GM21526 (cell line): ENCODE measurements around the gene ATP6V0D1.

Source experiments
- ATAC-seq: cut with Tn5 transposase; IDR thresholded peaks from one replicate; pipeline ENCODE4 v1.9.1; 2021; ENCODE audit warnings: moderate library complexity; ENCODE audit not compliant: unreplicated experiment, low FRiP score

ATP6V0D1 gene

DNA sequence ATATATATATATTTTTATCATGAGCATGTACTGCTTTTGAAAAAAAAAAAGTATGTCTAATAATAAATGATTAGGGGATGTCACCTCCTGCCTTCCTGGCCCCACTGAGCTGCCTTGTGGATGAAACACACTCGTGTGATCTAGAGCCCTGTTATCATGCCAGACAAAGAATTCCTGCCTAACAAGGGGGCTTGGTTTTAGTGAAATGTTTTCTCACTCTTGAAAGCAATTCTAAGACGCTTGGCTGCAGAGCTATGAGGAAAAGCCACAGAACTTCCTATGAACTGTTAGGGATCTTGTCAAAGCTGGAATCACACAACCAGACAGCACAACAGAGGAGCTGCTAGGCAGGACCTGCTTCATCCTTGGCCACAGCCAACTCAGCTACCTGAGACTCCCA lies 68.7 kb downstream of the ATP6V0D1 start:
- no peak for ATAC-seq

DNA sequence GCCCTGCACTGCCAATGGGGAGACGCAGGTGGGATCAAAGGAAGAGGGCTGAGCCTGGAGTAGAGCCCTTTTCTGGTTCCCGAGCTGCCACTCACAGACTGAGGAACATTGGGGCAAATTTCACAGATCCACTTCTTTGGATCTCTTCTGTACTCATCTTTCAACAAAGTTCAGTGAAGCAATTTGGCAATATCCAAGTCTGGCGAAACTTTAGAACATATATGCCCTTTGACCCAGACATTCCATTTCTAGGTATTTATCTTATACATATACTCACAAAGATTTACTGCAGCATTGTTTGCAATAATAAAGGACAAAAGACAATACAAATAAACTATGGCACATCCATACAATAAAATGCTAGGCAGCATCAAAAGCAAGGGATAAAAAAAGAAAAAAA lies 69.6 kb downstream of the ATP6V0D1 start:
- ATAC-seq: no peak

DNA sequence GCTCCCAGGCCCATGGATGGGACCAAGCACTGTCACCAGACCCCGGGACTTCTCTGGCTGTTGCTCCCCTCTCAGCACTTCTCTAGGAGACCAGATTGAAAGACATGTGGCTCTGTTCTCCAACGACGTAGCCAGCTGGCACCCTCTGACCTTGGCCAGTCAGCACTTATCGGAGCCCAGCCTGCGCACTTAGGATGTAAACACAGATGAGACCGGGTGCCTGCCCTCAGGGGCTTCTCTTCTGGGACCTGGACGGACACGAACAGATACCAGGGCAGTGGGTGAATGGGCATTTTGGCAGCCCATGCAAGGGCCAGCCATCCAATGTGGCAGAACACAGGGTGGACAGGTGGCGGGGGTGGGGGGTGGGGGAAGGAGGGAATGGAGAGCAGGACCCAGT lies 71.3 kb downstream of the ATP6V0D1 start:
- no peak for ATAC-seq

DNA sequence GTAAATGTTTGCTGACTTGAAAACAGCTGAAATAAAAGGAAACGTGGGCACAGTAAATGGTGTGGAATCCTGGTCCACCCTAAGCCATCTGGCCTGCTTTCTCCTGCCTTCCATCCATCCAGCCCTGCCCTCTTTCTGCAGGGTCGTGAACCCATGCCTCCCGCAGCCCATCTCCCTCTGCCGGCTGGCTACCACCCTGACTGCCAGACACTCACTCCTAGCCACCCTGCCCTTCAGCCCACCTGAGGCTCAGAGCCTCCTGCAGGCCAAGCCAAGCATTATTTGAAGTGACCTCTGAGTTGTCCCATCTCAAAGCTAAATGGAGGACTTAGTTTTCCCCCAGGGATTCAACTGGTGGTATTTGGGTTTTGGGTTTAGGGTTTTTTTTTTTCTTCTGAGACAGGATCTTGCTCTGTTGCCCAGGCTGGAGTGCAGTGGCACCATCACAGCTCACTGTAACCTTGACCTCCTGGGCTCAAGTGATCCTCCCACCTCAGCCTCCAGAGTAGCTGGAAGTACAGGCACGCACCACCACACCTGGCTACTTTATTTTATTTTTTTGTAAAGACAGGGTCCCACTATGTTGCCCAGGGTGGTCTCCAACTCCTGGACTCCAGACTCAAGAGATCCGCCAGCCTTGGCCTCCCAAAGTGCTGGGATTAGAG lies 73.0 kb downstream of the ATP6V0D1 start:
- no peak for ATAC-seq

DNA sequence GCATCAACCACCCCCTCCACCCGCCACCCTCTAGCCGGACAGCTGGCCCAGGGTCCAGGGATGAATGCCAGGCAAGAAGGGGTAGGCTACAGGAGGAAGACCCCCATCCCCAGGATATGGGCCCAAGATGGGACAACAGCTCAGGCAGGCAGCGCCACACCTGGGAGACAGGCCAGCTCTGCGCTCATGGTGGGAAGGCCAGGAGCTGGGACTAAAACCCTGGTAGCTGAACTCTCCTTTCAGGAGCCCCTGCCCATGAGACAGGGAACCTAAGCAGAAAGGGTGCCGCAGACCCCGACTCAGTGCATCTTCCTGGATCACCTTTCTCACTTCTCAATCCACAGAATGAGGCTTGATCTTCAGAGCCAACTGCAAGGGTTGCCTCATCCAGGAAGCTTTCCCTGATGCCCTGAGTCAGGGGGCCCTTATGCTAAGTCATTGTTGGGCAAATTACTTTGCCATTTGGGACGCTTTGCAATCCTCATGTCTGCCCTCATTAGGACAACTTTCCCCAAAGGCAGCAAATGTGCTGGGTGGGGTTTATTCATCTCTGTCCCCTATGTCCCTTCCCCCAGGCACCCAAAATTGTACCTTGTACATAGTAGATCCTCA lies 73.7 kb downstream of the ATP6V0D1 start:
- ATAC-seq: no peak

DNA sequence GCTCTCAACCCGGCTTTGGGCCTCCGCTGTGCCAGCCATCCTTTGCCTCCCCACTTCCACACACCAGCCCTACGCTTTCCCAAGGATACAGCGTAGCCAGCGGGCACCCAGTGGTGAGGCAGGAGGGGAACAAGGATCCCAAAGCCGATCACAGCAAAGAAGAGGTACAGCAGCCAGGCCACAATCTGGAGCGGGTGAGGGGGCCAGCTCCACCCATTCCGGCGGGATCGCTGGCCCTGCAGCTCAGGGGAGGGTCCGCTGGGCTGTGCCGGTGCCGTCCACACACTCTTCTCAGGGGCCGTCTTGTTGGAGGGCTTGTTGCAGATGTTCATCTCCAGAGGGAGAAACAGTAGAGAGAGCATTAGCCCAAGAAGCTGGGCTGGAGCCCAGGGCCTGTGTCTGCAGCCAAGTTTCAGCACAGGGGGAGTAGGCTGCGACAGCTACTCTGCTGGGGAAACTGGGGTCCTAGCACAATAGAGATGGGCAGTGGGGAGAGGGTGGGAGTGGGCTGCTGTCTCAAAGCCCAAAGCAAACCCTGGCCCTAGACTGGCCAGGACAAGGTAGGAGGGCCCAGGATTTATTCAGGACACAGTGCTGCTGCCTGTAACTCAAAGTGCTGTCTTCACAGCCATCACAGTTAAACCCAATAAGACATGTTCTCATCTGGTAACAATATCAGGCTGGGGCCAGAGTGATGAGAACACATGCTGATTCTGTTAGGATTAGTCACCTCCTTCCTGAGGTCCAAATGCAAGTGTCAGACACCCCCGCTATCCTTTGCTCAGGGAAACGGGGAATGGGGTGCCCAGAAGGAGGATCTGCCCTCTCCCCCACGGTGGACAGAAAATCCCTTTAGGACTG lies 74.6 kb downstream of the ATP6V0D1 start:
- ATAC-seq: no peak

DNA sequence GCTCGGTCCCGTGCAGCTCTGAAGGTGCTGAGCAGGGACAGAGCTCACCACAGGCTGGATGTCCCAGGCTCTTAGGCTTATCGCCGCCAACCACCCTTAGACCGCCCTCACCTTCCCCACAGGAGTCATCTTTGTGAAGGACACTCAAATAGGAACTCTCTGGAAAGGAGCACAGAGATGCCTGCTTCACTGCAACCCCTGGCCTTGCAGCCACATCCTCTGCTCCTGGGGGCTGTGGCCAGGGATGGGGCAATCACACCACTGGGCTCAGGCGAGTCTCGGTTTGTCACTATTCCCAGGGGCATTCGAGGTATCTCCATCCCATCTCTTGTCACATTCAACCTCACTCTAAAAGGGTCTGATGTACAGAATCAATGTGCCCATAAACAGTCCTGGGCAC lies 75.6 kb downstream of the ATP6V0D1 start:
- no peak for ATAC-seq

DNA sequence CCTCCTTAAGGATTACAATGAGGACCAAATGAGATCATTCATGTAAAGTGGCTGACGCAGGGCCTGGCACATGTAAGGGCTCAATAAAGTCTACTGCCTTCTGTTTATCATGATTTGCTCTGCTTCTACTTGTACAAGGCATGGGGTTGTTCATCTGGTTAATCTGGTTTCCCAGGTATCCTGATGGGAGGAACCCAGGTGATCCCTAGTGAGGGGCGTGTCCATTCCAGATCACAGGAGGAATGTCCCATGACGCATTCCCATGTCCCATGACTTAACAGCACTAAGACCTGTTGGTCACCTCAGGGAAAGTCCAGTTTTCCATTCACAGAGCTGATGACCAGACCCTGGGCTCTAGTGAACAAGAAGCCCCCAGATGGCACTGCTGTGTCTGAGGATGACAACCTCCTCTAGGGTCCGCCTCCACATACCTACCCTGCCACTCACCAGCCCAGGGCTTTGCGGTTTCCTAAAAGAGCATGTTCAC lies 76.2 kb downstream of the ATP6V0D1 start:
- ATAC-seq: no peak

DNA sequence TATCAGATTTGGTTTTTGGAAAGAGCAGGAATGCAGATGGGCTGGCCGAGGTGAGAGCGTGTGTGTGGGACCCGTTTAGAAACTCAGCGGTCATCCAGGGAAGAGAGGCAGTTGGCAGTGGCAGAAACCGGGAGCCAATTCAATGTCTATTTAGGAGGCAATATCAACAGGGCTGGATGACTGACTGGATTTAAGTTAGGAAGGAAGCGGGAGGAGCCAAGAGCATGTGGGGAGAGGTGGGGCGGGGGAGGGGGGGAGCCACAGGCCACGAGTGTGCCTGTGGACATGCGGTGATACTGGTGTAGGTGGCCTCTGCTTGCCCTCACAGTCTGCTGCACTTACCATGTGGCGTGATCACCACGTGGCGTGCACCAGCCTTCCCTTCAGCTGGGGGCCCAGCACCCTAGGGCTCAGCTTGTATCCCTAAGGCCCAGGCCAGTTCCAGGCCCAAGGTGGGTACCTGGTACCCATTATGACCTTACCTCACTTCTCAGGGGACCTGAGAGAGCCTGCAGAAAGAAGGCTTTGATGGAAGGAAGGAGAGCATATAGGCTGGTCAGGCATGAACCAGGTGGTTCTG lies 76.9 kb downstream of the ATP6V0D1 start:
- ATAC-seq: no peak

DNA sequence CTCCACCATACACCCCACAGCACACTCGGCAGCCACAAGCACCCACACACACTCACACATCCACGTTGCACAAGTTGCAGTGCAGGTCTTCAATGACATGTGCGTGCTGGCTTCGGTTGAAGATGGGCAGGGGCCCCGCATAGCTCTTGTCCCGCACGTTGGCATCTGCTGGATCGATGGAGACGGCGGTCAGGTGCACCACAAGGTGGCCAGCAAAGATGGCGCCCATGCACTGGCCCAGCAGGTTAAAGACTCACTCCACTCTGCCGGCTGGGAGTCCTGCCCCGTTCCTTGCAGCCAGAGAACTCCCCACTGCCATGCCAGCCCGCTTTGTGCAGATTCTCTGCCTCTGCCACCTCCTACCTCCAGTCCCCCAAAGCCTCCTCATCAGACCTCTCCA lies 80.1 kb downstream of the ATP6V0D1 start:
- no peak for ATAC-seq

DNA sequence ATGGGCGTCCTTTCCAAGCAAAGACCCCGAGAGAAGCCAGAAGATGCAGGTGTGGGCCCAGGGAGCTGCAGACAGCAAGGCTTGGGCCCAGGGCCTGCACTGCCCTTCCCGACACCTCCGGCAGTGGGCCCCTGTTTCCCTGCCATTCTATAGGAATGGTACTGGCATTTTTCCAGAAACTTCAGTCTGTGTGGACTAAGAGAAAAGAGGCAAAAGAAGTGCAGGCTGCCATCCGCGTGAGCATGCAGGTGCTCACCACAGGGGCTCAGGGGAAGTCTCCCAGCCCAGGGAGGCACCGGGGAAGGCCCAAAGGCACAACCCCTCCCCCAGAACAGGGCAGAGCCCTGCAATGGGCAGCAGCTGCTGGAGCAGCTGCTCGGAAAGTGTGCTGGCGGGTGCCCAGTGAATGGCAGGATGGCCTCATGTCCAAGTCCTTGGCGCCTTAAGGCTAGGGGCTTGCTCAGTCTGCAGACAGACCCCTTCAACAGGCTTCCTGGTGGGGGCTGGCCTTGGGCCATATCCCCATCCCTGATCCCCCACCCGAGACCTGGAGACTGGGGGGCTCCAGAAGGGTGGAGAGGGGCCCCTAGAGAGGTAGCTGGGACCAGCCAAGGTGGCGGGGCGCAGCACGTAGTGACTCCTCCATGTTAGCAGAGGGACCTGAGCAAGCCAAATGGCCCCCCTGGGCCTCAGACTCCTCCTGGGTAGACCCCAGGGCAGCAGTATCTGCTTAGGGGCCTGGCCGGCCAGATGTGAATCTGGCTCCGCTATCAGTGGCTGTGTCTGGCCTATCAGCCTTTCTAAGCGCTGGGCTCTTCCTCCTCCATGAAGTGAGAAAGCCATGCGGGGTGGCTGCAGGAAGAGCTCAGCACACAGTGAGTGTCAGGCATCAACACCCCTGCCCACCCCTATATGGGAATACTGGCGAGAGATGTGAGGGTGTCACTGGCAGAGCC lies 80.9 kb downstream of the ATP6V0D1 start:
- ATAC-seq: no peak

DNA sequence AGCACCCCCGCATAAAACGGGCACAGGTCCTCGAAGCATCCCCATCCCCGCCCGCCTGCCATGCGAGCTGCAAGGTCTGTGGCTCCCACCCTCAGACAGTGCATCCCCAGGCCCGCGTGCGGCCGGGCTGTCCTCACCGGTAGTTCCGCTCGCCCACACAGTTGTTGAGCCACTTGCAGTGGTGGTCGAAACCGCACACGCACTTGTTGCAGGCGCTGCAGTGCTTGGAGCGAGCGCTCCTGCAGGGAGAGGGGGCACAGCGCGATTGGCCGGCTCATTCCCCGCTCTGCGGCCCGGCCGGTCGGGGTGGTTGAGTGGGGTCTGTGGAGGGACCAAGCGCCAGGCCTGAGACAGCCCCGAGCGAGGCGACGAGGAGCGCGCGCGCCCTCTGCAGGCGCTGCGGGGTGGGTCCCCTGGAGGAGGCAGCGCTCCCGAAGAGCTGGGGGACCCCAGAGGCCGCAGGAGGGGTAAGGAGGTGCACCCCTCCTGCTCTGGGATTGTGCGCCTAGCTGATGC lies 81.7 kb downstream of the ATP6V0D1 start:
- ATAC-seq: no peak

DNA sequence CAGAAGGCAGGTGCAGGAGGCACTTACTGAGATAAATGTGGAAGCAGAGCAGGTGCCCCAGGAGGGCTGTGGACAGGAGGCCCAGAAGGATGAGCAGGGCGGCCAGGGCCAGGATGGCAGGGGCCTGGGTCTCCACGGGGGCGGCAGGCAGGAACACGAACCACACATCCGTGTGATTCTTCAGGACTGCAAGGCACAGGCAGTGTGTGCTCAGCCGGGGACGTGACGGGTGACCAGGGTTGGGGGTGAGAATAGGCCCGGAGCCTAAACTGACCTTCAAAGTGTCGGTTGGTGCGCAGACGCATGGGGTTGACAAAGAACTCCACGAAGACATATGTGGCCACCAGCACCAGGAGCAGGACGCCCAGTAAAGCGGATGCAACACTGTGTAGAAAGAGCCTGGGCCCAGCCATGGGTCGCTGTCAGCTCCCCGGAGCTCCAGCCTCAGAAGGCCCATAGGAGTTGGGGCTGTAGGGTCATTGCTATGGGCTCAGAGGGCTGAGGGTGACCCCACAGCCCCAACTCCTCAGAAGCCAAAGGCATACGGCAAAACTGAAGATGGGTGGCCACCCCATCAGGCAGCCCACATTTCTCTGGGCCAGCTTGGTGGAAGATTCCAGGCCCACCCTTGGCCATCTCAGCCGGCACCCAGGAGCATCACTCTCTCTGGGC lies 82.3 kb downstream of the ATP6V0D1 start:
- ATAC-seq: no peak

DNA sequence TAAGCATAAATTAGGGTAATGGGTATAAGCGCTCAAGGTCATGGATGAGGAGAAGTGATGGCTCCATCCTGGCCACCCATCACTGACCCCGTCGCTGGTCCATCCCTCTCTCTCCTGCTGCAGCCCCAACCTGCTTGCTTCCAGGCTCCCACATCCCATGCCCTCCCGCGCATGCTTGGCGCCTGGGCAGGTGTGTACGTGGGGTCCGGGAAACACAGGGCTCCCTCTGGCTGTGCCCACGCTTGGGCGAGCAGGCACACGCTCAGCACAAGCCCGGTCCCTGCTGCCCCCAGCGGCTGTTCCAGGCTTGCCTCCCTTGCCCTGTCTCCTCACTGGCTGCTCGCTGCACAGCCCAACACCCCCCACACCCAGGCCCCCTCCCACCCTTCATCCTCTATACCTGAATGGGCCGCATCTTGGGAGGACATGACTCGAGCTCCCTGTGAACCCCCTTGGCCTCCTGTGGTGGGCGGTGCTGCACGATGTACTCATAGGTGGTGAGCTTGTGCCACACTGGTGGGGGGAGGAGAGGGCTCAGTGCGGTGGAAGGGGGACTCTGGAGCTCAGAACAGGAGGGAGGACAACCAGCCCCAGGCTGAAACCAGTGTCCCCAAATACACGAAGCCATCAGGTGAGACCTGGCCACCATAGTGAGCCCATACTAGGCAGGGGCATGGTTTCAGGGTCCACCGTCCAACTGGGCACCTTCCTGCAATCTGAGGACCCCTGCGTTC lies 83.0 kb downstream of the ATP6V0D1 start:
- ATAC-seq: no peak

DNA sequence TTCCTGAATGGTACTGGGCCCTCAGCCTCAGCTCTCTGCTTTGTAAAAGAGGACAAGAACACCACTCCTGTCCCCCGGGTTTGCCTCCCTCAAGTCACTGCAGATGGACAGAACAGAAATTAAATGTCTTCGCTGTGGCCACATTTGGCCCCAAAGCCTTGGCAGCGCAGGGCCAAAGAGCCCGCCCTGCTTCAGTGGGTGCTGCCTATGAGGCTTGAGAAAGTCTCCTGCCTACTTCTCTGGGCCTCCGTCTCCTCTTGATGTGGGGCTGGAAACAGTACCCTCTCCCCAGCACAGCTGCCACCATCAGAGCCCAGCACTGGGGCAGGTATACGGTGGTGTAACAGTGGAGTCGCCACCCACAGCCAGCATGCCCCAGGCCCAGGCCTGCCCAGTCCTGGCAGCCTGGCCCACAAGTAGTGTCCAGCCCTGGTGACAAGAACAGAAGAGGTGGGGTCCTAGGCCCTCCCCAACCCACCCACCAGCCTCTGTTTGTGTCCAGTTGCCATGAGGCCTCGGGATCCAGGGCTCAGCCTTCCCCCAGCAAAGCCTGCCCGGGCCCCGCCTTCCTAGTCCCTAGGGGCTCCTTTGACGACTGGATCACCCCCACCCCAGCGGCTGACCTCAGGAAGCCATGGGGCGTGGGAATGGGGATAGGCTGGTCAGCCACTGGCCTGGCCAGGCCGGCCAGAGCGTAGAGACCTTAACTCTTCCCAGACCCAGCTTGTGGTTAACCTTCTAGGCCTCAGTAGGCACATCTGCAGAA lies 83.7 kb downstream of the ATP6V0D1 start:
- no peak for ATAC-seq

DNA sequence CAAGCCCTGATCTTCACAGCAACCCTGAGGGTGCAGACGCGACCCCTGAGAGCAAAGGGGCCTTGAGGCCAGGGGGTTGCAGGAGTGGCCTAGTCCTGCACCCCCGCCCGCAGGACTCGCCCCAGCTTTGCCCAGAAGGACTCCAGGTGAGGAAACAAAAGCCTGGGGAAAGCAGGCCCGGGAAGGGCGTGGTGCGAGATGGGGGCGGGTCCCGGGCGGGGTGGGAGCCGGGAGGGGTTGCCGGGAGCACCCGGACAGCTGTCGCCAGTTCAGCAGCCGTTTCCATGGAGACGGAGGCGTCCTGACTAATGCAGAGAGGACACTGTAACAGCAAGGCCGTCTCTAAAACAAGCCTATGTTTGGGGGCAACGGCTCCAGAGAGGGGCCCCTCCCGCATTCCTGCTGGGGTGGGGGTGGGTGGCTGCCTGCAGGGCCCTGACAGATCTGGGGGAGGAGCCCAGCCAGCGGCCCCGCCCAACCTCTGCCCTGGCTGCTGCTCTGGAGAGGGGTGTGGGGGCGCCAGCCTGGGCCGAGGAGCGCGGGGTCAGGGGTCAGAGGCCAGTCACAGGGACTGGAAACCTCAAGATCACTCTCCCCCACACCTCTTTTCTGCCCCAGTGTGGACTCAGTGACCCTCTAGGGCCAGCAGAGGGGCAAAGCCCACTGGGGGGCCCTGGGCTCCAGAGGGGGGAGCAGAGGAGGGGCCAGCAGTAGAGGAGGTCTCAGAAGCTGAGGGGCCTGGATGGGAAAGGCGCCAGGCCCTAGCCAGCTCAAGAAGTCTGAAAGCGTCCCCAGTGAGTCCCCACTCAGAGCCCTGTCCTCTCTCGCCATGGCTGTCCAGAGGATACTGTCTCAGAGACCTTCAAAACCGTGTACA lies 84.6 kb downstream of the ATP6V0D1 start:
- ATAC-seq: no peak
